Measurements from ENCODE around the gene MDM2. TPM values are rescaled to one million over a fixed set of nuclear protein-coding genes. Genes with fewer than 3 reads are reported as not detected.

The MDM2 gene
- total and polyA plus RNA-seq, 2 donors (not counting 1 experiment from before 2014, with no cell fraction given), result 6.1 to 78.7 TPM

DNA sequence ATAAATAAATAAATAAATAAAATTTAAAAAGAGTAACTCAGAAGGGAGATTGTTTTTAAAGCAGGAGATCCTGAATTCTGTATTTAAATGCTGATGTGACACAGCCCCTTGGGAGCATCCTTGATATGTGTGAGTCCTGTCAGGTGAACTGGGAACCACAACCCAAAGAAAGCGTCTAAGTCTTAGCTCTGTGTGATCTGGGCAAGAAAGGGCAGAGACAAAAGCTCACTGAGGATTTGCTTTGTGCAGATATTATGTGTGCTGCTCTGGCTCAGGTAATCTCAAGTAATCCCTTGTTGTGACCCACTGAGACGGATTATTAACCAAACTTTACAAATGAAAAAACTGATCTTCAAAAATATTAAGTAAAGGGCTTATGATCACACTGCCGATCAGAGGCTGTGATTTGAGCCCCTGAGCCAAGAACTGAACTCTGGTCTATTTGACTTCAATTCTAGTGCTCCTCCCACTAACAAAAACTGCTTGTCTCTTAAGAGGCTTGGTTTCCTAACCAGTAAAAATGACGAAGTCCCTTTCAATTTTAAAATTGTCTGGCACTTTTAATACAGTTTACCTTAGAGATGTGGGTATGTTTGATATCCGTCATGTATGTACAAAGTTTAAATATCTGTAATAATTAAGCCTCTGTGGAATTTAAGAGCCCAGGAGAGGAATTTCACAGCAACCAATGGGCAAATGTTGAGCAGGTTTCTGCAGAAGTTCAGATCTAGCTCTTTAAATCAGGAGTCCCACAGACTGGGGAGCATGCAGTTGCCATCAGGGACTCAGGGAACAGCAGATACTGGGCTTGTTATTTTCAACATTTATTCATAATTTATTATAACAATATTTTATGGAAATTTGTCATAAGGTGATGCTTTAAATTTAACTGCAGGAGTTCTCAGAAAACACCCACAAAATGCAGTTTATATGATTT, 78.9 kb downstream of the MDM2 start:
- Mint-ChIP-seq H3K4me1 (peaks cover 16% of the 10 kb centered on the region), H3K4me3 (no peak overlapping the region), H3K9me3 (ENCODE audit: insufficient read depth) (no peaks in the 10 kb centered on the region), H3K27ac (no peak overlapping the region), H3K27me3 (no peaks in the 10 kb centered on the region)
- no peak for TF ChIP-seq EZH2 (IDR thresholded peaks at IDR 0.05; ENCODE audit: borderline replicate concordance, insufficient read depth, low read depth, low read length, poor library complexity, severe bottlenecking)
- TF ChIP-seq CTCF (IDR thresholded peaks at IDR 0.05), result no peak
- no peak for ATAC-seq (ENCODE audit: low read depth)
- no peak overlapping the region for H3K27ac ChIP-seq (ENCODE audit: low read length in 2 of 2)
- no peaks in the 10 kb centered on the region for H3K9me3 ChIP-seq (ENCODE audit: control extremely low read depth in 1 of 3, control insufficient read depth in 2 of 3, insufficient read depth in 1 of 3, low read length in 2 of 3)
- no peak for DNase-seq
- no peak overlapping the region for H3K9ac ChIP-seq (ENCODE audit: low read length)
- H3K79me2 ChIP-seq (ENCODE audit: control insufficient read depth, insufficient read depth, low read length), result peaks cover 8% of the 10 kb centered on the region
- no peaks in the 10 kb centered on the region for H3K36me3 ChIP-seq (replicated peaks in 1 of 2; ENCODE audit: control extremely low read depth in 1 of 2, control insufficient read depth in 1 of 2, extremely low read depth in 1 of 2, insufficient read depth in 2 of 2, low read length in 1 of 2)
- CTCF ChIA-PET, result interaction anchor here (1.4 kb wide), 1 partner anchor 19 kb away, joined by 3 read pairs; no protein-coding TSS in a partner anchor
- POLR2A ChIA-PET, result no interaction called here
- WGBS (ENCODE audit: insufficient coverage), result 86% methylated on average over 2 of the region's 5 CpGs
- no peak overlapping the region for H2AFZ ChIP-seq (ENCODE audit: insufficient read depth, low read depth, low read length, poor library complexity, severe bottlenecking)
- no peaks in the 10 kb centered on the region for H4K20me1 ChIP-seq (ENCODE audit: control insufficient read depth, insufficient read depth, low read length, poor library complexity, severe bottlenecking)
- H3K4me1 ChIP-seq (ENCODE audit: control insufficient read depth in 2 of 2, insufficient read depth in 2 of 2, low read length in 2 of 2), result peaks cover 12 to 16% of the 10 kb centered on the region in 2 donors
- H3K4me2 ChIP-seq (replicated peaks; ENCODE audit: low read depth, low read length, poor library complexity, severe bottlenecking), result no peak overlapping the region
- no peak overlapping the region for H3K4me3 ChIP-seq (ENCODE audit: control extremely low read depth in 1 of 5, extremely low read depth in 1 of 5, insufficient read depth in 1 of 5, low read depth in 2 of 5, low read length in 4 of 5)
- no peaks in the 10 kb centered on the region for H3K27me3 ChIP-seq (replicated peaks in 1 of 4; ENCODE audit: control extremely low read depth in 1 of 4, control insufficient read depth in 3 of 4, insufficient read depth in 4 of 4, low read length in 3 of 4)
- intact Hi-C loops (cut with micrococcal nuclease), result no loop called here

DNA sequence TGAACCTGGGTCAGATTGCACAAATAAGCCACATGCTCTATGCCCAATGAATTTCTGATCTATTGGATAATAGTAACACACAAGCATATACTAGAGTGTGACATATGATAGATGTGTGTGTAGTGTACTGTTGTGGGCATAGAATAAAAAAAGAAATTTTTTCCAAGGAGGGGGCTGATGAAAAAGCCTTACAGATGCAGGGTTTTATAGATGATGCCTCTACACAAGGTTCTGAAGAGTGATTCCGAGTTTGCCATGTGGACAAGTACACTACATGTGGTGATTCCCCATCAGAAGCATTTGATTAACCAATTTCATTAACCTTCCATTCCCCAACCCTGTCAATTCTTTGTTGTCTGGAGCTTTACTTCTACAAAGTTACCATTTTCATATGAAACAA, 79.7 kb downstream of the MDM2 start:
- intact Hi-C loops (cut with micrococcal nuclease), result no loop called here
- ATAC-seq (ENCODE audit: low read depth) (no peak), DNase-seq (no peak)
- Mint-ChIP-seq H3K4me3 (no peak overlapping the region), H3K4me1 (peaks cover 16% of the 10 kb centered on the region), H3K9me3 (ENCODE audit: insufficient read depth) (no peaks in the 10 kb centered on the region), H3K27ac (no peak overlapping the region), H3K27me3 (no peaks in the 10 kb centered on the region)
- no peaks in the 10 kb centered on the region for H4K20me1 ChIP-seq (ENCODE audit: control insufficient read depth, insufficient read depth, low read length, poor library complexity, severe bottlenecking)
- TF ChIP-seq EZH2 (IDR thresholded peaks at IDR 0.05; ENCODE audit: borderline replicate concordance, insufficient read depth, low read depth, low read length, poor library complexity, severe bottlenecking) (no peak), CTCF (IDR thresholded peaks at IDR 0.05) (no peak)
- ChIA-PET CTCF (interaction anchor here (1.4 to 1.5 kb wide), 2 partner anchors 10 to 20 kb away, joined by 3 read pairs; no protein-coding TSS in a partner anchor), POLR2A (no interaction called here)
- 88% methylated on average over 1 of the region's 1 CpG for WGBS (ENCODE audit: insufficient coverage)
- no peak overlapping the region for H3K4me3 ChIP-seq (ENCODE audit: control extremely low read depth in 1 of 5, extremely low read depth in 1 of 5, insufficient read depth in 1 of 5, low read depth in 2 of 5, low read length in 4 of 5)
- H3K27ac ChIP-seq (ENCODE audit: low read length in 2 of 2), result no peak overlapping the region
- H3K9me3 ChIP-seq (ENCODE audit: control extremely low read depth in 1 of 3, control insufficient read depth in 2 of 3, insufficient read depth in 1 of 3, low read length in 2 of 3), result no peaks in the 10 kb centered on the region
- no peak overlapping the region for H2AFZ ChIP-seq (ENCODE audit: insufficient read depth, low read depth, low read length, poor library complexity, severe bottlenecking)
- H3K79me2 ChIP-seq (ENCODE audit: control insufficient read depth, insufficient read depth, low read length), result peaks cover 8% of the 10 kb centered on the region
- no peak overlapping the region for H3K9ac ChIP-seq (ENCODE audit: low read length)
- no peak overlapping the region for H3K4me2 ChIP-seq (replicated peaks; ENCODE audit: low read depth, low read length, poor library complexity, severe bottlenecking)
- no peaks in the 10 kb centered on the region for H3K27me3 ChIP-seq (replicated peaks in 1 of 4; ENCODE audit: control extremely low read depth in 1 of 4, control insufficient read depth in 3 of 4, insufficient read depth in 4 of 4, low read length in 3 of 4)
- H3K36me3 ChIP-seq (replicated peaks in 1 of 2; ENCODE audit: control extremely low read depth in 1 of 2, control insufficient read depth in 1 of 2, extremely low read depth in 1 of 2, insufficient read depth in 2 of 2, low read length in 1 of 2), result no peaks in the 10 kb centered on the region
- H3K4me1 ChIP-seq (ENCODE audit: control insufficient read depth in 2 of 2, insufficient read depth in 2 of 2, low read length in 2 of 2), result peaks cover 12 to 16% of the 10 kb centered on the region in 2 donors
